NCI-H1417 treated with DMSO at 0.1 percent for 48 hours (cell line): Measurements from ENCODE around the gene AUNIP.

Experiments used
- DNase-seq: peaks from one replicate; lab custom pipeline; 2025; lab: John Stamatoyannopoulos, UW

Gene AUNIP

DNA sequence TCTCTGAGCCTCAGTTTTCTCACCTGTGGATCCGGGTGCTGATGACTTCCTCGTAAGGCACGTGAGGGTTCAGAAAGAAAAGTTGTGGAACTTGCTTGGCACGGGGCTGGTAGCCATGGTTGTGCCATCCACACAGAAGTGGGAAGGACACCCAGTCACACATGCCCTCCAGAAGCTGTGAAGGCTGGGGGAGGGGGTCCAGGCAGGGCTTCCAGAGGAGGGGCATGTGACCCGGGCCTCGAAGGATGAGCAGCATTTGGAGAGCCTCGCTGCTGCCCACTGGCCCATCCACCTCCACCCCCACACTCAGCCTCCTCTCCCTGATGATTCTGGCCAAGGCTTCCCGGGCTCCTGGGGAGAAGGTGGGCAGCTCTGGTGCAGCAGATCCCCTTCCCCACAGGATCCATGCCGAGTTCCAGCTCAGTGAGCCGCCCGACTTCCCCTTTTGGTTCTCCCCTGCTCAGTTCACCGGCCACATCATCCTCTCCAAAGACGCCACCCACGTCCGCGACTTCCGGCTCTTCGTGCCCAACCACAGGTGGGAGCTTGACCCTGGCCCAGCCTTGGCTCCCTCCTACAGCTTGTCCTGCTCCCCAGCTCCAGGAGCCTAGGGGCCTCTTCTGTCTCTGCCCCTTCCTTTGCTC, 49.9 kb downstream of the AUNIP start:
- no peak for DNase-seq

DNA sequence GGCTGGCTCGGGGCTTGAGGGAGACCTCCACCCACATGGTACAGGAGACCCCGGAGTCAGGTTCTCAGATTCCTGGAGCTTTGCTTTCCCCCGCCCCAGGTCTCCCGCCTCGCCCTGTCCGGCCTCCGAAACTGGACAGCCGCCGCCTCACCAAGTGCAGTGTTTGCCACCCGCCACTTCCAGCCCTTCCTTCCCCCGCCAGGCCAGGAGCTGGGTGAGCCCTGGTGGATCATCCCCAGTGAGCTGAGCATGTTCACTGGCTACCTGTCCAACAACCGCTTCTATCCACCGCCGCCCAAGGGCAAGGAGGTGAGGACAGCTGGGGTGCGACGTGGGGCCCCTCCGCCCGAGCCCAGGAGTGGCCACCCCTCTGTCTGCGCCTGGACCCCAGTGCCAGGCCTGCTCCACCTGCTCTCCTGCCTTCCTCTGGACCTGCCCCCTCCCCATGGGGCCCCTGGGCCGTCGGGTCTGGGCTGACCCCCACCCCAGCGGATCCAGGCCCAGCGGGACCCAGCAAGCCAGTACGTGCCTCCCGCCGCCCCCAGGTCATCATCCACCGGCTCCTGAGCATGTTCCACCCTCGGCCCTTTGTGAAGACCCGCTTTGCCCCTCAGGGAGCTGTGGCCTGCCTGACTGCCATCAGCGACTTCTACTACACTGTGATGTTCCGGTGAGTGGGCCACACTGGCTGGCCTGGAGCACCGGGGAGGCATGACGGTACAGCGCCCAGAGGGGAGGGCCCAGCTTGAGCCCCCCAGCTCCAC, 50.6 kb downstream of the AUNIP start:
- DNase-seq, result no peak

DNA sequence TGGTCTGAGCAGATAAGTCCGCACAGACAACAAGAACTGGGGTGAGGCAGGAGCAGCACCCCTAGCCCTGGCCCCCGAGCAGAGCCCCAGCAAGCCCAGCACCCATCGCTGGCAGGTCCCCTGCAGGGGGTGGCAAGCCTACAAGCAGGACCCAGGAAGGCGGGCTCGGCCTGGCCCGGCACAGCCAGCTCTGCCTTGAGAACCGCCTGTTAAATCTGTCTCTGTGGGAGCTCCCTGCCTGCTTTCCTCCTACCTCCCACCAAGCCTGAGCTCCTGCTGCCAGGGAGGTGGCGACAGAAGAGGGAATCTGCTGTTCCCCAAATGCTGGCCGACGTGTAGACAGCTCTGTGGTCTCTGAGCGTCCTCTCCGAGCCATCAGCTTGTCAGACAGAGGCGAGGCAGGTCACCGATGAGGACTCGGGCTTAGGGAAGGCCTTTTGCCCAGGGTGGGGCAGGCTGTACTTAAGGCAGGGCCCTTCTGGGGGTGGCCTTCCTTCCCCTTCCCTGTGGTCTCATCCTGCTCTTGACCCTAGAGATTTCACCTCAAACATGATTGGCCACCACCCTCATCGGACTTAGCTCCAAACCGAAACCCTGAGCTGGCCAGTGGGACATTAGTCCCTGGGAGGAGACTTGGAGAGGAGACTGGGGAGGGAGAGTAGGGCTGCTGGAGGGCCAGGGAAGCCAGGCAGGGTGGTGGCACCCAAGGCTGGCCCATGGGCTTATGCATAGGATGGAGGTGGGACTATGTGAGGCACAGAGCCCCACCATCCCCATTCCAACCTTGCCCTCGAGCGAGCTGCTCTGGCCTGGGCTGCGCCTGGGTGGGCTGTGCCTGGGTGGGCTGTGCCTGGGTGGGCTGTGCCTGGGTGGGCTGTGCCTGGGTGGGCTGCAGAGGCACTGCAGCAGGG, 51.5 kb downstream of the AUNIP start:
- no peak for DNase-seq

DNA sequence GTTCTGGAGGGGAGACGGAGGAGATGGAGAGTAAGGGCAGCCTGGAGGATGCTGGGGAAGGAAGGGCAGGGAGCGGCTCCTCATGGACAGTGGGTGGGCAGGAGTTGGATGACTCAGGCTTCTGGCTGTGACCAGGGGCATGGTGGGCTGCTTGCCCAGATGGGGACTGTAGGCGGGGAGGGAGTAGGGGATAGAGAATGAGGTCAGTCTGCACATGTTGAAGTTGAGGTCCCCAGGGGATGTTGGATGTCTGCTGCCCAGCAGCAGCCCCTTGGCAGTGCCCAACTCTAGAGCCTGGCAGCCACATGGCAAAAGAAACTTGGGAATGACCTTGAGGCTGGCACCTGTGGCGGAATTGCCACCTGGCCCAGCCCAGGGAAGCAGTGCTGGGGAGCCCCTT, 52.8 kb downstream of the AUNIP start:
- DNase-seq, result no peak

DNA sequence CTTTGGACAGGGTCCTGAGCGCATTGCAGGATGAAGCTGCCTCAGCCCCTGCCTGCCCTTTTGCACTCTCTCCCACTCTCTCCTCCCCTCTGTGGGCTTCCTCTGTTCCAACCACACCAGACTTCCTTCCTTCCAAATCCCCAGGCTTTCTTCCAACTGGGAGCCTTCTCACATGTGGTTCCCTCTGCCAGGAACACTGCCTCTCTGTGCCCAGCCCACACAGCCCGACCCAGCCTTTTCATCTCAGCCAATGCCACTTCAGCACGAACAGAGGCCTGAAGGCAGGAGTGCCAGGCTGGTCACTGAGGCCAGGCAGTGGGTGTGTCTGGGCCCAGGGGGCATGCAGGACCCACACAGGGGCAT, 53.4 kb downstream of the AUNIP start:
- no peak for DNase-seq

DNA sequence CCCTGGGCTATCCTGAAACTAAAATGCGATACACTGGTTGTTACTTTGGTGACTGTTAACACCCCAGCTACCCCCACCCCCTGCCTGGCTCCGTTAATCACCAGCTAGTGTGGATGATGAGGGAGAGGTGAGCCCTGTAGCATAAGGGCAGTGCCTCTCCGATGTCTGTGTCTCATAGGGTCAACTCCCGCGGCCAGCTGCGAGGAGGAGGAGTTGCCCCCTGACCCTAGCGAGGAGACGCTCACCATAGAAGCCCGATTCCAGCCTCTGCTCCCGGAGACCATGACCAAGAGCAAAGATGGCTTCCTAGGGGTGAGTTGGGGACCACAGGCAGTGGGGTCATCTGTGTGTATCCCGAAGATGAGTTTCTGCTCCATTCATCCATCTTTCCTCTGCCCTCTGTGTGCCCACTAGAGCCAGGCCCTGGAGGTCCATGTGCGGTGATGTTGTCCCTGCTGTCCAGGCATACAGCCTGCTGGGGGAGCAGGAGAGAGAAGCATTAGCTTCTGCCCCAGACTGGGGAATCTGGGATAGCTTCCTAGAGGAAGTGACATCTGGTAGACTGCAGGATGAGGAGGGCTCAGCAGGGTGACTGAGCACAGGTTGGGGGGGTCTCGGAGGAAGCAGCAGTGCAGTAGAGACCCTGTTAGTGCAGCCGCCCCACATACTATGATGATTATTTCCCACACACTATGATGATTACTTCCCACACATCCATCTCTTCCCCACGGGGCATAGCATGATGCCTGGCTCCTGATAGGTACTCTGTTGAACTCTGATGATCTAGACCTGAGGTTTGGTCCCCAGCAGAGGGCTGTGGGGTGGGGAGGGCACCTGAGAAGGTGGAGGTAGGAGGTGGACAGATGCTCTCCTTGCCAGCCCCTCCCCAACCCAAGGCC, 54.0 kb downstream of the AUNIP start:
- no peak for DNase-seq

DNA sequence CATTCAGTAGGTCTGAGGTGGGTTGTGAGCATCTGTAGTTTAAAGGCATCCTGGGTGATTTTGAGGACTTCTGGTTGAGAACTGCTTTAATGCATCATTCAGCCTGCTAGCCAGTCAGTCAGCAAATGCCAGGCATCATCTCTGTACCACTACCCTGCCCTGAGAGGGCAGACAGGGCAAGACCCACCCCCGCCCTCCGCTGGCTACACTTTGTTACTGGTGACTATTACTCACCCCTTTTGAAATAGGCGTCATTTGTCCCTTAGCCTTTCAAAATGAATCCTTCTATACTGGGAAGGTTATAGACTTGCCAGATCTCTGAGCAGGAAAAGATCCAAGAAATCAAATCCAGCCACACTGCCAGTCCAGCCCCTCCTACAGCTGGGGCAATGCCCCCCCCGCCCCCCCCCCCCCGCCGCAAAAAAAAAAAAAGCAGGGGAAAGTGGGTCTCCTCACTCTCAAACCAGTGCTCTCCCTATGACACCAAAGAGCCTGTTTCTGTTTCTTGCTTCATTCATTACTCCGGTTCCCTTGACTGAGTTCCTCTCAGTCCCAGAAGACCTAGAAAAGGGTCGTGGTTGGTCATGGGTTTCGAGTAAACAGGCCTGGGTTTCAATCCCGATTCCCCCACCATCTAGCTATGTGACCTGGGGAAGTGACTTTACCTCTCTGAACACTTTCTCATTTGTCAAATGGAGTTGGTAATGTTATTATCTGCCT, 54.9 kb downstream of the AUNIP start:
- DNase-seq, result no peak

DNA sequence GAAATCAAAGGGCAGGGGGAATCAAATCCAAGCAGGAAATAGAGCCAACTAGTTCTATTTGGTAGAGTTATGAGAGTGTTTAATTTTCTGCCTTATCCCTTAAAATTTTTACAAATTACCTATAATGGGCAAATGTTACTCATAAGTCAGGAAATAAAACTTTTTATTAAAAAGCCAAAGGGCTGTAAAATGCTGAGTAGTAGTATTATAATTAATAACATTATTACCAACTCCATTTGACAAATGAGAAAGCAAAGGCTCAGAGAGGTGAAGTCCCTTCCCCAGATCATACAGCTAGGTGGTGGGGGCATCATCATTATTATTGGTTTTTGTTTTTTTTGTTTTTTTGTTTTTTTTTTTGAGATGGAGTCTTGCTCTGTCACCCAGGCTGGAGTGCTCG, 55.9 kb downstream of the AUNIP start:
- no peak for DNase-seq

DNA sequence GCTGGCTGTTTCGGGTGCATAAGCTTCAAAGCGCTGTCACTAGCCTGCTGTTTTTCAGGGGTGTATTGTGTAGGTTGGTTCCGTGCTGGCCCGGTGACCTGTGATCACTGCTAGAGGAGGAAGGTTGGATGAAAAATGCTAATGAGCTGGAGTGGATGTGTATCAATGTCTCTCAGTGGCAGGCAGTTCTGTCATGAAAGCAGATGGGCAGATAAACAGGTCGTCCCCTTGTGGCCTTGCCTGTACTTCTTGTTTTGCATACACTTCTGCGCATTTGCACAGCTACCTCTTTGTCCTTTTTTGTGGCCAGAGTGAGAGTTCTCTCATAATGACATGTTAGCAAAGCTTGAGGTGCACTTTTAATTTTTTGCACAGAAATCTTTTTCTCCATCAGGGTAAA, 56.3 kb downstream of the AUNIP start:
- DNase-seq, result no peak

DNA sequence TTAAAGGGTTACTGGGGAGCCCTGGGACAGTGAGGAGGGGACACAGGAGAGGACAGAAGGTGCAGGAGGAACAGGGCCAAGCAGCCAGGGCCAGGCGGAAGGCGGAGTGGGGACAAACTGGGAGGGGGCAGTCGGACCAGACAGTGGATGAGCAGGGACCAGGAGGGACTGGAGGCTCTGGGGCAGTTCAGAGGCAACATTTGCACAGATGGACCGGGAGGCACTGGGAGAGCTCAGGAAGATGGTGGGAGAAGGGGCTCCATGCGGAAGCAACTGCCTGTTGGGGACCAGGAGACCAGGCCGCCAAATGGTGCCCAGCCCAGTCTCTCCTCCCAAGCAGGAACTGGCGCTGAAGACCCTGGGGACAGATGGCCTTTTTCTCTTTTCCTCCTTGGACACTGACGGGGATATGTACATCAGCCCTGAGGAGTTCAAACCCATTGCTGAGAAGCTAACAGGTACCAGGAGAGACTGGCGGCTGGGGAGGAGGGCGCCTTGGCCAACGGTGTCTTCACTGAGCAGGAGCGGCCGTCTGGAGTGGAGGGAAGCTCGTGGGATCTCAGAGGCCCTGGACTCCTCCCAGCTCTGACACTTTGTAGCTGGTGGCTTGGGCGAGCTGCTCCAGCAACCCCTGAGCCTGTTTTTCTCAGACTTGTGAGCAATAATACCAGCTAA, 58.4 kb downstream of the AUNIP start:
- DNase-seq, result no peak

DNA sequence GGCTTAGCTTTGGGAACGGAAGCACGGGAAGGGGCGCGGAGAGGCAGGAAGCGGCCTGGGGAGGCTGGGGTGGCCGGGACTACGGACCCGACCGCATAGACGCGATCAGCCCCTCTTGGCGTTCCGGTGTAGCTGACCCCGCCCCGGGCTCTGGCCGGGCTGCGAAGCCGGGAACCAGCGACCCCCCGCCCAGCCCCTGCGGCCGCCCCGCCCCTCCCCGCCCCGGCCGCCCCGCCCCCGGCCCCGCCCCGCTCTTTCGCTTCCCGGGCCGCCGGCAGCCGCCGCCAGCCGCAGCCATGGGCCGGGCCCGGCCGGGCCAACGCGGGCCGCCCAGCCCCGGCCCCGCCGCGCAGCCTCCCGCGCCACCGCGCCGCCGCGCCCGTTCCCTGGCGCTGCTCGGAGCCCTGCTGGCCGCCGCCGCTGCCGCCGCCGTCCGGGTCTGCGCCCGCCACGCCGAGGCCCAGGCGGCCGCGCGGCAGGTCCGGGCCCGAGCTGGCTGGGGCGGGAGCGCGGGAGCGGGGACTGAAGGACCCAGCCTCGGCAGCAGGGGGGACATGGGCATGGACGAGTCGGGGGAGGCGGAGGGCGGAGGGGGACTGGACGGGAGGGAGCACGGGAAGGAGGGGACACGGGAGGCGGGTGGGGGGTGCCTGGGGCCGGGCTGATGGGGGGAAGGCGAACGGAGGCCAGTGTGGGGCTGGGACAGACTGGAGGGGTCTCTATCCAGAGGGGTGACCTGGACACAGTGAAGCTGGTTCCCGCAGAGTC, 59.1 kb downstream of the AUNIP start, which contains the start of gene SELENON:
SELENON (plus strand) TSS at position 259 of the 768 bp plus-strand sequence; CDS start at position 297, 38 bp downstream.
- DNase-seq, result no peak

DNA sequence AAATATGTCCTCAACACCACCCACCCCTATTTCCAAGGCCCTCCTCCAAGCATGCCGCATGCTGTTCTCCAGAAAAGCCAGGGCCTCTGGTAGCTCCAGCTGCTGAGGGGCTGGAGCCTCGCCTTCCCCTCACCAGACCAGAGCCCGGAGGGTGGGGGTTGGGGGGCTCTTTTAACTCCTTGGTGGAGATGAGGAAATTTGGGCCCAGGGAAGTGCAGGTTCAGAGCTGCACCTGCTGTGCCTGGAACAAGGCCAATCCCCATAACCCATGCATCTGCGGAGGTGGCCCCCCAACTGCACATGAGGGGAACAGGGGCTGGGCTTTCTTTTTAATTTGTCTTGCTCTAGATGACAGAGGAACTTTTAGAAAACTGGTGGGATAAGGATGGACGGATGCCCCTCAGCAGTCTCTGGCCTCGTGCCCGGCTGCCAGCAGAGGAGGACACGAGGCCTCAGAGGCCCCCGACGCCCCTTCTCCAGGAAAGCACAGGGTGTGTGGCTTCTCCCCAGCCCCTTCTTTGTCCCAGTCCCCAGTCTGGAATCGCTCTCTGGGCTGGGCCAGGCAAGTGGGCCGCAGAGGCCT, 59.8 kb downstream of the AUNIP start:
- DNase-seq, result no peak

DNA sequence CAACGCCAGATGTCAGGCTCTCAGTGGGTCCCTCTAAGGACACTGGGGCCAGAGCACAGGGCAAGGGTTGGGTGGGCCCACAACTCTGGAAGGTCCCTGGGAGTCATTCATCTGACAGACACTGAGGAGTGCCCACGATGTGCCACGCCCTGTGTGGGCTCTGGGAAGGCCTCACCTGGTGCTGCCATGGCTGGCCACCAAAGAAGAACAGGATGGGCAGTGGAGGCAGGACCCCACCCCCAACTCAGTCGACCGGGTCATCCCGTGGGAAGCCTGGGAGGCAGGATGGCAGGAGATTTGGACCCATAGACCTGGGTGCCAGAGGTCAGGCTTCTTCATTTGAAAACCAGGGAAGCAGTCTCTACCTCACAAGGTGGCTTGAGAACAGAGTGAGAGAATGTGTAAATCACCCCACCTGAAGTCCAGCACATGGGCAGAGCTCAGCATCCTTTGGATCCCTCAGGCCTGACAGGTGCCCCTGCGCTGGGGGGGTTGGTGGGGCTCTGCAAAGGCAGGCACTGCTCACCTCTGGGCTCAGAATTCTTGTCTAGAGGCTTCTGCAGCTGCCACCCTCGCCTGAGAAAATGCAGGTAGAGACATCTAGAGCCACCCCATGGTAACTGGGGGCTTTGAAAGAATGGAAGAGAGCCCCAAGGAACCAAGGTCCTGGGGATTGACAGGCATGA, 60.4 kb downstream of the AUNIP start:
- DNase-seq, result no peak

DNA sequence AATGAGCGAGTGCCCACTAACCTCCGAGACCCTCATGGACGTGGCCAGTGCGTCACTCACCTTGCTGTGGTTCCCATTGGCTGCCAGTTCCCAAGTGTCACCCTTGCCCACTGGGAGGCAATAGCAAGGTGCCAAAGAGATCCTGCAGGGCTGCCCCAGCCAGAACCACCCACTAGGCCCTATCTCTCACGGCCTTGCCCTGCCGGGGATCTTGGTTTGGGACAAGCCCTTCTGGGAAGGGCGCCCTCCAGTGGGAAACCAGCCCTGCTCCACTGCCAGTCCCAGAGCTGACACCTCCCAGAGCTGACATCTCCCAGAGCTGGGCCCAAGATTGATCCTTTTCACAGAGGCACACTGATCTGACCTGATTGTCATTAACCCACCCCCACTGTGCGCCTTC, 61.3 kb downstream of the AUNIP start:
- no peak for DNase-seq

DNA sequence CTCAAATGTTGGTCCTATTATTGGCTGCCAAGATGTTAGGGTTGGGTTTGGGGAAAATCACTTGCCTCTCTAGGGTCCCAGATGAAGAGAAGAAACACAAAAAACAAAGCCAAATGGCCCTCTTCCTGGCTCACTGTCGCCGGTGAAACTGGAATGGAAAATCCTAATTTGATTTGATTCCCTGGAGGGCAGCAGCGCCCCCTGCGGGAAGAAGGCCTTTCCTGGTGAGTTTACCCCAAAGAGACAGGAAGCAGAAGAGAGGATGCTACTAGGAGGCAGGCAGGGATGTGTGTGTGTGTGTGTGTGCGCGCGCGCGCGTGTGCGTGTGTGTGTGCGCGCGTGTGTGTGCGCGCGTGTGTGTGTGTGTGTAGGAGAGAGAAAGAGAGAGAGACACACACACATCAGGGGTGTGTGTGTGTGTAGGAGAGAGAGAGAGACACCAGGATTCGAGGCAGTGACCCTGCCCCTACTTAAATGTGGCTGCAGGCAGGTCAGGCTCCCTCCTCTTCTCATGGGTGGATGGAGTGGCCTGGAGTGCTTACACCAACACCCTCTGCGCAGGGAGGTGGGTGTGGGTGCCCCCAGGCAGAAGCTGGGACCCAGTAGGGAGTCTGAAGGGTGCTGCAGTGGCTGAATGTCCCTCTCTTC, 62.3 kb downstream of the AUNIP start:
- DNase-seq, result peak; percentile 63

DNA sequence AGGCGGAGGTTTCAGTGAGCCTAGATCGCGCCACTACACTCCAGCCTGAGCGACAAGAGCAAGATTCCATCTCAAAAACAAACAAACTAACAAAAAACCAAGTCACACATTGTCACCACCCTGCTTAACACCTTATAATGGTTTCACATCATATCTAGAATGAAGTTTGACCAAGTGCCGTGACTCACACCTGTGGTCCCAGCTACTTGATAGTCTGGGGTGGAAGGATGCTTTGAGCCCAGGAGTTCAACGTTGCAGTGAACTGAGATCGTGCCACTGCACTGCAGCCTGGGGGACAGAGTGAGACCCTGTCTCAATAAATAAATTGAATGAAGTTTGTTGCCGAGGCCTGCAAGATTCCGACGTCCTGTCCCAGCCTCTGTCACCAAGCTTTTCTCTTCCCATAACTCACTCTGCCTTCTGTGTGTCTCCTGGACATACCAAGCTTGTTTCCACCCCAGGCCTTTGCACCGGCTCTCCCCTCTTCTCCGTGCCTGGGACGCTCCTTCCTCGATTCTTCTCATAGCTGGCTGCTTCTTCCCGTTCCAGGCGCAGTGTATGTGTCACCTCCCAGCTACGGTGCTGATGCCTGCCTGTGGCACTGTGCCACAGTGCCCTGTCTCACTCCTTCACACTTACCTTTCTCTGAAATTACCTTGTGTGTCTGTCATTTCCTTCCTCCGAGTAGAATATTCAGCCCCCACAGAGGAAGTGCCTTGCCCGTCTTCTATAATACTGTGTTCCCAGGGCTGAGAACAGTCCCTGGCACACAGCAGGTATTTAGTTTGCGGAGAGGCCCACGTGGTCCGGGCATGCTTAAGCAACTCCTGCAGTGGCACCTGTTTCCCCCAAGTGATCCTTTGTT, 63.1 kb downstream of the AUNIP start:
- no peak for DNase-seq

DNA sequence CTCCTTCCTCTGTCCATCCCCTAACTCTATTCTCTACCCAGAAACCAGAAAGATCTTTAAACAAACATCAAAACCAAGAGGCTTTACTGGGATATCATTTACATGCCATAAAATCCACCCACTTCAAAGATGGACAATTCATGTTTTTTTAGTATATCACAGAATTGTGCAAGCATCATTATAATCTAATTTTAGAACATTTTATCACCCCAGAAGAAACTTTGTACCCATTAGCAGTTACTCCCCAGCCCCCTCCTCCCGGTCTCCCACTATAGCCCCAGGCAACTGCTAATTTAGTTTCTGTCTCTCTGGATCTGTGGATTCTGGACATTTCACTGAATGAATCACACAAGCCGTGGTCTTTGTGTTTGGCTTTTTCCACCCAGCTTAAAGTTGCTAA, 64.0 kb downstream of the AUNIP start:
- DNase-seq, result no peak
